Measurements from ENCODE around the gene SH3RF2.

- no peak for TF ChIP-seq CTCF (IDR thresholded peaks at IDR 0.05 in 4 of 5, conservative IDR thresholded peaks at IDR 0.05 in 1 of 5)
- TF ChIP-seq POLR2A (IDR thresholded peaks at IDR 0.05), result no peak
Observed at GRCh38 chr5:145912594-145912993, 23.8 kb upstream of the SH3RF2 start.
